ENCODE results near the gene CLDN24.

- no peak for TF ChIP-seq TAF1 (IDR thresholded peaks at IDR 0.05; ENCODE audit: borderline replicate concordance, insufficient read depth, low read length)
- no peak for TF ChIP-seq REST (IDR thresholded peaks at IDR 0.05; ENCODE audit: insufficient read depth in 1 of 2, low read depth in 2 of 2, low read length in 2 of 2)
Observed at GRCh38 chr4:183297675-183298074, 24.6 kb downstream of the CLDN24 start.
